Lung (tissue), 12 donors: Measurements from ENCODE around the gene IKBKG. TPM values are rescaled to one million over a fixed set of nuclear protein-coding genes. Genes with fewer than 3 reads are reported as not detected.

Experiments
- ATAC-seq: fragments of 200-7000 bp; cut with Tn5 transposase; one replicate; pipeline ENCODE4 v1.9.1; 2020; ENCODE audit warnings: moderate number of reproducible peaks; ENCODE audit not compliant: insufficient read depth, low FRiP score
- DNase-seq, 3 donors: peaks; one replicate each; pipeline ENCODE4 v3.0.0-alpha.2; 2013 to 2017
- H3K27ac ChIP-seq, 2 donors: one replicate each; pipeline ENCODE4 v1.5.1; 2013; ENCODE audit warnings: mild to moderate bottlenecking in 2 of 2, moderate library complexity in 2 of 2, control low read depth in 1 of 2, inconsistent platforms in 1 of 2, low read depth in 1 of 2, low read length in 1 of 2
- H3K27me3 ChIP-seq, 3 donors: one replicate each; pipeline ENCODE4 v1.5.1; 2013; ENCODE audit warnings: low read length in 2 of 3; ENCODE audit not compliant: control insufficient read depth in 3 of 3, insufficient read depth in 3 of 3
- H3K36me3 ChIP-seq, 4 donors: one replicate each; pipeline ENCODE4 v1.5.1; 2013; ENCODE audit warnings: low read length in 4 of 4, mild to moderate bottlenecking in 1 of 4, moderate library complexity in 1 of 4; ENCODE audit not compliant: control insufficient read depth in 4 of 4, insufficient read depth in 4 of 4
- H3K4me1 ChIP-seq, 5 donors: one replicate each; pipeline ENCODE4 v1.5.1; 2013; ENCODE audit warnings: low read length in 5 of 5, mild to moderate bottlenecking in 2 of 5, moderate library complexity in 1 of 5; ENCODE audit not compliant: control insufficient read depth in 5 of 5, insufficient read depth in 5 of 5
- H3K4me3 ChIP-seq: one replicate; pipeline ENCODE4 v1.5.1; 2013; ENCODE audit warnings: mild to moderate bottlenecking, control low read depth, moderate library complexity
- H3K9ac ChIP-seq, 2 donors: one replicate each; pipeline ENCODE4 v1.5.1; 2013; ENCODE audit warnings: low read length in 2 of 2, control low read depth in 1 of 2; ENCODE audit not compliant: insufficient read depth in 1 of 2
- H3K9me3 ChIP-seq, 4 donors: one replicate each; pipeline ENCODE4 v1.5.1; 2013; ENCODE audit warnings: low read length in 3 of 4, mild to moderate bottlenecking in 1 of 4, moderate library complexity in 1 of 4; ENCODE audit not compliant: control insufficient read depth in 4 of 4, insufficient read depth in 3 of 4
- CTCF ChIP-seq: IDR thresholded peaks from 2 replicates; pipeline ENCODE4 v1.5.1; 2012; ENCODE audit warnings: mild to moderate bottlenecking; ENCODE audit errors: control extremely low read depth, extremely low read depth
- WGBS, 2 donors: extraction: QIAGEN DNeasy Blood & Tissue Kit; methylation state at CpG; one replicate each; pipeline ENCODE4 v1.1.7; 2013; 5-methylcytosine and 5-hydroxymethylcytosine counted together
- polyA plus RNA-seq, 2 donors: library from polyadenylated mRNA; stranded (reverse); fragments of 200-250 nt; gene quantifications; one replicate each; pipeline ENCODE4 v1.2.1, GENCODE V29; 2013
- total RNA-seq, 2 donors: library from RNA; depleted of rRNA in 1 of 2; stranded (reverse); fragments of >200 nt in 1 of 2; gene quantifications; one replicate each; pipeline ENCODE4 v1.2.1, GENCODE V29; 2014 to 2021
- donor health status: control.
- donor health status: control.
- donor health status: Bipolar disorder and iron deficiency.
- donor health status: healthy.
- donor health status: DM: yes; HTN: yes; CAD: no.

IKBKG gene
- total and polyA plus RNA-seq, 4 donors: 12.0 to 58.3 (median 36.4) TPM

DNA sequence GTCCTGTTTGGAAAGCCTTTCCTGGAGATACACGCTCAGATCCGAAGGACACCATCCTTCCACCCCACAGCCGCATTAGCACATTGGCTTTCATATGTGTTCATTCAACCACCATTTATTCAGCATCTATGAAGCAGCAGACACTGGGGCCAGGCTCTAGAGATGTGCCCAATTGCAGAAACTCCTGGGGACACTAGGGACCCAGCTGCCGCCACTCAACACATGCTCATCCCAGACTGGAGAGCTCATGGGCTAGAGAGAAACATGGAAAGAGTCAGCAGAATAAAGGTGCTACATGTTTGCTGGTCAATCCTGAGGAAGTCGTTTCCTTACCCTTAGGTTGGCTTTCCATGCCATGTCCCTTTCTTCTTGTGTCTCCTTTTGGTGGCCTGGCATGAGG lies 45.1 kb downstream of the IKBKG start:
- no peak overlapping the region for H3K4me3 ChIP-seq
- H3K4me1 ChIP-seq: no peaks in the 10 kb centered on the region
- DNase-seq (no peak), ATAC-seq (no peak)
- TF ChIP-seq CTCF: no peak
- peaks cover 0 to 19% (median 0%) of the 10 kb centered on the region in 4 donors for H3K9me3 ChIP-seq
- H3K9ac ChIP-seq: no peak overlapping the region
- H3K27ac ChIP-seq: no peak overlapping the region
- WGBS, 2 donors: 88 to 94% methylated on average over 5 of the region's 5 CpGs
- no peaks in the 10 kb centered on the region for H3K36me3 ChIP-seq
- no peaks in the 10 kb centered on the region for H3K27me3 ChIP-seq

DNA sequence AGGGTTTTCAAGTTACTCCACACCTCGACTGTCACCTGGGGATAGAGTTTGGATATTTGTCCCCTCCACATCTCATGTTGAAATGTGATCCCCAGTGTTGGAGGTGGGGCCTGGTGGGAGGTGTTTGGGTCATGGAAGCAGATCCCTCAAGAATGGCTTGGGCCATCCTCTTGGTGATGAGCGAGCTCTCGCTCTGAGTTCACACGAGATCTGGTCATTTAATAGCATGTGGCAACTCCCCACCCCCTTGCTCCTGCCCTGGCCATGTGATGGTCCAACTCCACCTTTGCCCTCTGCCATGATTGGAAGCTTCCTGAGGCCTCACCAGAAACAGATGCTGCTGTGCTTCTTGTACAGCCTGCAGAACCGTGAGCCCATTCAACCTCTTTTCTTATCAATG lies 45.8 kb downstream of the IKBKG start:
- WGBS, 2 donors: 85 to 98% methylated on average over 5 of the region's 5 CpGs
- ATAC-seq (no peak), DNase-seq (no peak)
- Histone ChIP-seq H3K9me3 (peaks cover 0 to 19% (median 0%) of the 10 kb centered on the region in 4 donors), H3K27ac (no peak overlapping the region), H3K4me3 (no peak overlapping the region), H3K9ac (no peak overlapping the region), H3K4me1 (no peaks in the 10 kb centered on the region), H3K36me3 (no peaks in the 10 kb centered on the region), H3K27me3 (no peaks in the 10 kb centered on the region)
- no peak for TF ChIP-seq CTCF

- Histone ChIP-seq H3K4me3 (no peak overlapping the region), H3K36me3 (no peaks in the 10 kb centered on the region), H3K27ac (no peak overlapping the region), H3K4me1 (no peaks in the 10 kb centered on the region), H3K27me3 (no peaks in the 10 kb centered on the region), H3K9me3 (peaks cover 0 to 19% (median 0%) of the 10 kb centered on the region in 4 donors), H3K9ac (no peak overlapping the region)
- ATAC-seq: no peak
- no peak for TF ChIP-seq CTCF
- DNase-seq: no peak
- WGBS, 2 donors: 67 to 100% methylated on average over 3 to 4 of the region's 4 CpGs
These were observed 47.1 kb downstream of the IKBKG start for GRCh38 chrX:154594491-154594890.

DNA sequence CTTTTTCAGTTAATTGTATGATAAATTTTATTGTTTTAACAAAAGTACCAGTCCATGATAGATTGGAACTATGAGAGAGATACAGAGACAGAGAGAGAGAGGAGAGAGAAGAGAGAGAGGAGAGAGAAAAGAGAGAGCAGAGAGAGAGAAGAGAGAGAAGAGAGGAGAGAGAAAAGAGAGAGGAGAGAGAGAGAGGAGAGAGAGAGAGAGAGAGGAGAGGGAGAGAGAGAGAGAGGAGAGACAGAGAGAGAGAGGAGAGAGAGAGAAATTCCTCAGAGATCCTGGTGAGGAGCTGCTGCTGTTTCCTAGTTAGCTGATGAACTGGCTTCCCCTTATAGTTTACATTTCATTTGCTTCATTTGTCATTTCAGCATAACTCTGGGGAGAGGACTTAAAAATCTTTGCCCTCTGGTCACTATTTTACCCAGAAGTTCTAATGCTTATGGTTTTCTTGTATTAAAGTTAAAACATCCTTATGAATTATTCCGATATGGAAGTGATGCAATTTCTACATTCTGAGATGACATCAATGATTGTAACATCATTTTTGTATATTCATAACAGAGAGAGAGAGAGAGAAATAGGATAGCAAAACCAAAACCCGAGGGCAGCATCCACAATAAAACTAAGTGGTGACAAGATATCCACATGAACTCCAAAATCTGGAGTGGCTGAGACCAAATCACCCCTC lies 48.3 kb downstream of the IKBKG start:
- no peaks in the 10 kb centered on the region for H3K4me1 ChIP-seq
- DNase-seq (no peak), ATAC-seq (no peak)
- peaks cover 0 to 19% (median 0%) of the 10 kb centered on the region in 4 donors for H3K9me3 ChIP-seq
- no peaks in the 10 kb centered on the region for H3K36me3 ChIP-seq
- no peak overlapping the region for H3K4me3 ChIP-seq
- 57 to 61% methylated on average over 2 of the region's 2 CpGs for WGBS, 2 donors
- no peak overlapping the region for H3K27ac ChIP-seq
- no peak for TF ChIP-seq CTCF
- H3K9ac ChIP-seq: no peak overlapping the region
- H3K27me3 ChIP-seq: no peaks in the 10 kb centered on the region
